Hypothalamus (tissue), 51 donors: ENCODE data around the gene NTRK2.
A peak's percentile ranks its signal among the peaks of the same experiment; 100 is the strongest.

ENCODE experiments used
- DNase-seq, 51 donors: peaks; one replicate each; lab custom pipeline; 2025; lab: John Stamatoyannopoulos, UW

The NTRK2 gene

GRCh38 chr9:84669288-84670137 is at the start of gene NTRK2:
TSS of gene NTRK2 (plus strand) at chr9:84669729. CDS start at chr9:84670749, 1,020 bp downstream.
- peak in 41 of 51 donors; percentile 22 to 93 (median 67) for DNase-seq

GRCh38 chr9:84620338-84620737 is 49.2 kb upstream of the NTRK2 start:
- DNase-seq, result no peak

- DNase-seq, result no peak
These were observed 47.7 kb upstream of the NTRK2 start for GRCh38 chr9:84621811-84622210.

GRCh38 chr9:84622981-84623380 is 46.5 kb upstream of the NTRK2 start:
- DNase-seq, result no peak

- DNase-seq, result no peak
These were observed 33.1 kb upstream of the NTRK2 start for GRCh38 chr9:84636436-84636835.

GRCh38 chr9:84642553-84643141 is 26.9 kb upstream of the NTRK2 start:
- DNase-seq, result no peak

- no peak for DNase-seq
These were observed 21.8 kb upstream of the NTRK2 start for GRCh38 chr9:84647699-84648098.

GRCh38 chr9:84652496-84653120 is 16.9 kb upstream of the NTRK2 start:
- DNase-seq, result peak in 1 of 51 donors; percentile 24

- peak in 1 of 51 donors; percentile 4 for DNase-seq
These were observed 14.1 kb upstream of the NTRK2 start for GRCh38 chr9:84655447-84655846.

- no peak for DNase-seq
These were observed 10.2 kb upstream of the NTRK2 start for GRCh38 chr9:84659313-84659712.

- no peak for DNase-seq
These were observed 9.8 kb upstream of the NTRK2 start for GRCh38 chr9:84659773-84660172.

- DNase-seq, result peak in 11 of 51 donors; percentile 12 to 80 (median 35)
These were observed 1.8 kb upstream of the NTRK2 start for GRCh38 chr9:84667571-84668195.

GRCh38 chr9:84668196-84669012 is 1.1 kb upstream of the NTRK2 start:
- DNase-seq, result peak in 50 of 51 donors; percentile 25 to 91 (median 81)

GRCh38 chr9:84669013-84669287 is 579 bp upstream of the NTRK2 start:
- peak in 9 of 51 donors; percentile 50 to 83 (median 60) for DNase-seq

- peak in 35 of 51 donors; percentile 10 to 86 (median 46) for DNase-seq
These were observed 861 bp downstream of the NTRK2 start for GRCh38 chr9:84670138-84671041.

- DNase-seq, result peak in 16 of 51 donors; percentile 8 to 87 (median 29)
These were observed 2.3 kb downstream of the NTRK2 start for GRCh38 chr9:84671586-84672521.

- no peak for DNase-seq
These were observed 4.3 kb downstream of the NTRK2 start for GRCh38 chr9:84673806-84674205.

- no peak for DNase-seq
These were observed 7.6 kb downstream of the NTRK2 start for GRCh38 chr9:84677080-84677479.
